ENCODE measurements around the gene COL12A1. TPM values are rescaled to one million over a fixed set of nuclear protein-coding genes. Genes with fewer than 3 reads are reported as not detected.

COL12A1 gene
- total RNA-seq, 1 donor from 2014 or later, result 1.3 TPM

DNA sequence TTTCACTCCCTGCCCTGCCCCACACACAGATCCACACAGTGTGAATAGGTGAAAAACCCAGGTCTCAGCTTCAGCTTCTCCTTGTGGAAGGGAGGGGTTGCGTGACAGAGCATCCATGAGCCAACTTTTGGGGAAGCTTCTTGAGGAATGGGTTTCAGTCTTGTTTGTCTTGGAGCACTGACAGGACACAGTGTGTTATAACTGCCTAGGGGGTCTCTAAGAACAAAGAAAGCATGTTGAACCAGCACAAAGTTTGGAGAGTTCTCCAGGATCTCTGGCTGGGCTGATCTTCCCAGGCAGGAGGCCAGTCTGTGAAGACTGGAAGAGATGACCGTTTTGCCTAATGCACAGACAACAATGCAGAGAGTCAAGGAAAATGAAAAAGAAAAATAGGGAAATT, 164.5 kb downstream of the COL12A1 start:
- Histone ChIP-seq H3K36me3 (no peaks in the 10 kb centered on the region), H2AFZ (replicated peaks) (no peak overlapping the region), H3K4me3 (no peak overlapping the region), H3K4me1 (no peaks in the 10 kb centered on the region), H3F3A (ENCODE audit: low read depth) (no peaks in the 10 kb centered on the region), H4K20me1 (ENCODE audit: low read depth) (no peaks in the 10 kb centered on the region), H3K79me2 (ENCODE audit: low read depth) (no peaks in the 10 kb centered on the region), H3K4me2 (no peak overlapping the region), H3K9me3 (ENCODE audit: low read depth) (peaks cover 7% of the 10 kb centered on the region), H3K27me3 (no peaks in the 10 kb centered on the region), H3K27ac (no peak overlapping the region), H3K9ac (no peak overlapping the region)
- no peaks in the 10 kb centered on the region for H3K36me3 Mint-ChIP-seq
- peaks cover 6% of the 10 kb centered on the region for H3K9me3 Mint-ChIP-seq
- no peak overlapping the region for H3K4me3 Mint-ChIP-seq
- H3K27me3 Mint-ChIP-seq (ENCODE audit: insufficient read depth, low read depth), result peaks cover 3% of the 10 kb centered on the region
- DNase-seq (ENCODE audit: low spot score), result no peak
- H3K27ac Mint-ChIP-seq, result no peak overlapping the region
- no peaks in the 10 kb centered on the region for H3K4me1 Mint-ChIP-seq
- TF ChIP-seq EZH2 (IDR thresholded peaks at IDR 0.05), result no peak
- TF ChIP-seq, protein P1, sequence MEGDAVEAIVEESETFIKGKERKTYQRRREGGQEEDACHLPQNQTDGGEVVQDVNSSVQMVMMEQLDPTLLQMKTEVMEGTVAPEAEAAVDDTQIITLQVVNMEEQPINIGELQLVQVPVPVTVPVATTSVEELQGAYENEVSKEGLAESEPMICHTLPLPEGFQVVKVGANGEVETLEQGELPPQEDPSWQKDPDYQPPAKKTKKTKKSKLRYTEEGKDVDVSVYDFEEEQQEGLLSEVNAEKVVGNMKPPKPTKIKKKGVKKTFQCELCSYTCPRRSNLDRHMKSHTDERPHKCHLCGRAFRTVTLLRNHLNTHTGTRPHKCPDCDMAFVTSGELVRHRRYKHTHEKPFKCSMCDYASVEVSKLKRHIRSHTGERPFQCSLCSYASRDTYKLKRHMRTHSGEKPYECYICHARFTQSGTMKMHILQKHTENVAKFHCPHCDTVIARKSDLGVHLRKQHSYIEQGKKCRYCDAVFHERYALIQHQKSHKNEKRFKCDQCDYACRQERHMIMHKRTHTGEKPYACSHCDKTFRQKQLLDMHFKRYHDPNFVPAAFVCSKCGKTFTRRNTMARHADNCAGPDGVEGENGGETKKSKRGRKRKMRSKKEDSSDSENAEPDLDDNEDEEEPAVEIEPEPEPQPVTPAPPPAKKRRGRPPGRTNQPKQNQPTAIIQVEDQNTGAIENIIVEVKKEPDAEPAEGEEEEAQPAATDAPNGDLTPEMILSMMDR (IDR thresholded peaks at IDR 0.05), result no peak
- TF ChIP-seq EZH2phosphoT487 (IDR thresholded peaks at IDR 0.05), result no peak

Other genes starting within 250 kb of the COL12A1 start
- gene COX7A2, start 37.7 kb upstream of the COL12A1 start, total RNA-seq (ENCODE audit: low replicate concordance), result 146 and 330 TPM in 2 replicates
- 61.2 and 86.0 TPM in 2 replicates for gene TMEM30A, start 78.7 kb upstream of the COL12A1 start, total RNA-seq (ENCODE audit: low replicate concordance)